GM19035 (cell line): ENCODE data around the gene KCNQ2.

ENCODE experiments used
- ATAC-seq: cut with Tn5 transposase; IDR thresholded peaks from one replicate; pipeline ENCODE4 v1.9.1; 2021; ENCODE audit not compliant: unreplicated experiment

KCNQ2 gene

GRCh38 chr20:63501818-63502670 is 29.6 kb upstream of the KCNQ2 start:
- no peak for ATAC-seq

DNA sequence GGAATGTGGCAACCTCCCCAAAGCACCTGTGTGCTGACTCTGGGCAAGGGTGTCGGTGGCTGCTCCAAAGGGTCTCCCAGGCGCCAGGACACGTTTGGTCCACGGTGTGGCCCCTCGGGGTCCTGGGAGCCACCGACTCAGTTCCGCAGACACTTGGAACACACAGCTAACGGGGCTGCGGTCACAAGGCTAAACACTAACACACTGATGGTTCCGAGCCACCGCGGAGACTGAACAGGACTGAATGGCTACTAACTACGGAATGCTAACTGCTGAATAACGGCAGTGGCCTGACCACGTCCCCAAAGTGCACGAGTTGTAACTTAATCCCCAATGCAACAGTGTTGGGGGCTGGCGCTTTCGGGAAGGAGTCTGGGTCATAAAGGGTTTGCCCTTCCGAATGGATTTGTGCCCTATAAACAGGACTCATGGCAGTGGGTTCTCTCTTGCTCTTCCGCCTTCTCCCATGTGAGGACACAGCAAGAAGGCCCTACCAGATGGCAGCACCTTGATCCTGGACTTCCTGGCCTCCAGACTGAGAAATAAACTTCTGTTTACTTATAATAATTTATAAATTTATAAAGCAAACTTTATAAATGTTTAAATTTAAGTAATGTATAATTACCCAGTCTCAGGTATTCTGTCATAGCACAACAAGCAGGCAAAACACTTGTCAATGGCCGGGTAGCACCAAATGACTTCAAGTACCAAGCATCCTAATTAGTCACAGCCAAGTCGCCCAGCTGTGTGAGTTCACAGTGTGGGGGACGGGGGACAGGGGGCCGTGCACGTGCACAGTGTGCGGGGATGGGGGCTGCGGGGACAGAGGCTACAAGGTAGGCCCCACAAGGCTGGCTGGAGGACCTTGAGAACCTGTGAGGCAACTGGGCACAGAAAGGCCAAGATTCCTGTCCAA is 28.7 kb upstream of the KCNQ2 start:
- ATAC-seq, result no peak

- ATAC-seq, result no peak
Observed at GRCh38 chr20:63500151-63500901, 27.9 kb upstream of the KCNQ2 start.

- ATAC-seq, result no peak
Observed at GRCh38 chr20:63499338-63499969, 27.0 kb upstream of the KCNQ2 start.

- no peak for ATAC-seq
Observed at GRCh38 chr20:63498960-63499337, 26.5 kb upstream of the KCNQ2 start, which contains the start of gene EEF1A2. Gene EEF1A2, minus strand, starts transcription at chr20:63499083. Its CDS starts 1,320 bp downstream, at chr20:63497763.

GRCh38 chr20:63497946-63498935 is 25.8 kb upstream of the KCNQ2 start:
- no peak for ATAC-seq

DNA sequence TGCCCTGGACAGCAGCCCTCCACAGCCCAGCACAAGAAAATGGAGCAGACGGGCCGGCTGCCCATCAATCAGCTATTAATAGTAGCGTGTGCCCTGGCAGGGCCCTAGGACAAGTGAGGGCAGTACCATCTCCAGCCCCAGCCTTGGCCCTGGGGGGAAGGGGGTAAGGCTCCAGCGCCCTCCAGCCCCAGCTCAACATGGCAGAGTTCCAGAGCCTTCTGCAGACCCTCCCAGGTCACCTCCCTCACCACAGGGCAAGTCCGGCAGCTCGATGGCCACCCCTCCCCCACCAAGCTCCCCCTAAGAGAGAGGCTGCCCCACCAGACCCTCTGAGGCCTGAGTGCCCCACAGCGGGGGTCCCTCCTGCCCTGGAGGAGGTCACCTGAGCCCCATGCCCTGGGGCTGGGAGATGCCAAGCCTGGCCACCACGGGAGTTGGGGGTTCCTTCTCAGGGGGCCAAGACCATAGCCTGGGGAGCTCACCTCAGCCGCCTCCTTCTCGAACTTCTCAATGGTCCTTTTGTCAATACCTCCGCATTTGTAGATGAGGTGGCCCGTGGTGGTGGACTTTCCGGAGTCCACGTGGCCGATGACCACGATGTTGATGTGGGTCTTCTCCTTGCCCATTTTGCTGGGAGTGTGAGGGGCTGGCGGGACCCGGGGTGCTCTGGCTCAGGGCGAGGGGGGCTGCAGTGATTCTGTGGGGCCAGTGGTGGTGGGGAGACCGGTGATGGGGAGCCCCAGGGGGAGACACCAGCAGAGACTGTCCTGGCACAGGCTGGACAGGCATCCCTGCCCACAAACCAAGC is 24.9 kb upstream of the KCNQ2 start:
- ATAC-seq, result no peak

DNA sequence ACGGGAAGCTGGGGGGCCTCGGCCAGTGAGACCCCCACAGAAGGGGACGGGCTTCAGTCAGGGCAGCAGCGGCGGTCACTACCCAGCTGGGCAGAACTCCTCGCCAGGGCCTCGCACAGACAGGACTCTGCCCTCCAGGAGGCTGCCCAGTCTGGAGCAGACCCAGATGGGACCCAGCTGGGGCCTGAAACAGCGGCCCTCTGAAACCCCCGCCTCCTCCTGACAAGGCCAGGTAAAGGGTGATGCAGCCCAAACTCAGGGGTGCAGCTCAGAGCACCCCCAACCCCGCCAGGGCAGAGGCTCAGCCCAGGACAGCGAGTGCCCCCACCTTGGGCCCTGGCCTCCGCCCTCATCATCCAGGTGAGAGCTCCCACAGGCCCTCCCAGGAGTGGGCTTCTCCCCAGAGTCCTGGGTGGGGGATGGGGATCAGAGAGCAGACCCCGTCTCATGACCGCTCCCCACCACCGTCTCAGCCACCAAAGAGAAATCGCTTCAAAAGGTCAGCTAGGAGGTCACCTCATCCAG is 24.2 kb upstream of the KCNQ2 start:
- ATAC-seq, result no peak

DNA sequence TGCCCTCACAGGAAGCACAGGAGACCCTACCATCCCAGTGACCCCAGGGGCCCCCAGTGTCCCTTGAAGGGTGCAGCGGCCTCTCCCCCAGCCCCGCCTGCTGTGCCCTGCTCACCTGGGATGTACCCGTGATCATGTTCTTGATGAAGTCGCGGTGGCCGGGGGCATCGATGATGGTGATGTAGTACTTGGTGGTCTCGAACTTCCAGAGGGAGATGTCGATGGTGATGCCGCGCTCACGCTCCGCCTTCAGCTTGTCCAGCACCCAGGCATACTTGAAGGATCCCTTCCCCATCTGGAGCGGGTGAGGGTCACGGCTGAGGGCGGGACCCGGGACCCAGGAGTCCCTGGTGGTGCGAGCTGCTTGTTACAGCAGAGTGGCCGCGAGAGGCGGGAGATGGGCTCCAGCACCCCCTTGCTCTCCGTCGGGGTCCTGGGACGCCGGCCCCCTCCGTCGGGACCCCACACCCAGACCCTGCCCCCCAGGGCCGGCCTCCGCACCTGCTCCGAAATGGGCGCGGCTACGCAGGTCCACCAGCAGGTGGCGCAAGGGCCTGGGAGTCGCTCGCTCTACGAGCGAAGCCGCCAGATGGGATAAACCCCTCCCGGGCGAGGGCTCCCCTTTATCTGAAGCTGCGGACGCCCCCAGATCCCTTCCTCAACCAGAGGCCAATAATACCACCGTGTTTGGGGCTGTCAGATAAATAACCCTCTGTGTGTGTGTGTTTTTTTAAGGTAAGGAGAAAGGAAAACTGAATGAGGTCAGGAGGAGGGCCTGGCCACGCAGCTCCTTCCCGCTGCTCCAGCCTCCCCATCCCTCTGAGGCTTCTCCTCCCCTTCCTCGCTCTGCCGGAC is 23.5 kb upstream of the KCNQ2 start:
- no peak for ATAC-seq

- ATAC-seq, result no peak
Observed at GRCh38 chr20:63495167-63495720, 22.8 kb upstream of the KCNQ2 start.

- ATAC-seq, result no peak
Observed at GRCh38 chr20:63494420-63495166, 22.1 kb upstream of the KCNQ2 start.

DNA sequence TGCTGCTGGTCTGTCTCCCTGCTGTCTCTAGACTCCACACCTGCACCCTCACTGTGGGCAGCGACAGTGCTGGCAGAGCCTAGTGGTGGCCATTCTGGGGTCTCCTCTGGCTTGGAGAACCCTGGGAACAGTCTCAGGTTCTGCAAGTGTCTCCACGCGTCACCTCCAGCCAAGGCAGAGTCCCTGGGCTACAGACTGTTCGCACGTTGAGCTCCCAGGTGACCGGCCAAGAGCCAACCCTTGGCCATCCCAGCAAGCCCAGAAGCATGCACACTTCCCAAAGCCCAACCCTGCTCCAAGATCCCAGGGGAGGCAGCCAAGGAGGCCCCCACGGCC is 21.6 kb upstream of the KCNQ2 start:
- ATAC-seq, result no peak

DNA sequence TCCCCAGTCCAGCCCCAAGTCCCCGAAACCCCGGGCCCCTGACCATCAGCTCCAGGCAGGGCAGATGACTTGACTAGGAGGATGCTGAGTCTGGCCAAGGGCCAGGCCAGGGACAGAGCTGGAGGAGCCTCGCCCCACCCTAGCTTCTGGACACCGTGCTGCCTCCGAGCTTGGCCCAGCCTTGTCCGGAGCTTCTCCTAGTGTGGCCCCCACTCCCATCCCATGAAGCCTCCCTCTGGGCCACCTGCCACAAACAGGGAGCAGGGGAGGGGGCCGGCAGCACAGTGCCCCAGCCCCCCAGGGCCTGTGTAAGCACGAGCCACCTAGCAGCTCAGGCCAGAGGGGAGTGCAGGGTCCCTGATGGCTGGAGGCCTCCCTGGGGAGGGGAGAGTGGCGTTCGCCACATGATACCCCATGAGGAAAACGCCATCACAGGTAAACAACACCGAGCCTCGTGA is 21.1 kb upstream of the KCNQ2 start:
- ATAC-seq, result no peak

DNA sequence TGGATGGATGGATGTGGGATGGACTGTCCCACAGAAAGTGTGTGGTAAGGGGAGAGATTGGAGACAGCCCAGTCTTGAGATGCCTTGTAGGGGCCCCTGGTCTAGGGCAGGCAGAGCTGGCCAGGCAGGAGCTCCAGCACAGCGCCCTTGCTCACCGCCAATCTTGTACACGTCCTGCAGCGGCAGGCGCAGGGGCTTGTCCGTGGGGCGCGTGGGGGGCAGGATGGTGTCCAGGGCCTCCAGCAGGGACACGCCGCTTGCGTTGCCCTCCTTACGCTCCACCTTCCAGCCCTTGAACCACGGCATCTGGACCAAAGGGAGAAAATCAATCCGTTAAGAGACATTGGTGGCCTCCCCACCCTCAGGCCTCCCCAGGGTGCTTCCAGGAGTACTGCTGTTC is 20.5 kb upstream of the KCNQ2 start:
- no peak for ATAC-seq

DNA sequence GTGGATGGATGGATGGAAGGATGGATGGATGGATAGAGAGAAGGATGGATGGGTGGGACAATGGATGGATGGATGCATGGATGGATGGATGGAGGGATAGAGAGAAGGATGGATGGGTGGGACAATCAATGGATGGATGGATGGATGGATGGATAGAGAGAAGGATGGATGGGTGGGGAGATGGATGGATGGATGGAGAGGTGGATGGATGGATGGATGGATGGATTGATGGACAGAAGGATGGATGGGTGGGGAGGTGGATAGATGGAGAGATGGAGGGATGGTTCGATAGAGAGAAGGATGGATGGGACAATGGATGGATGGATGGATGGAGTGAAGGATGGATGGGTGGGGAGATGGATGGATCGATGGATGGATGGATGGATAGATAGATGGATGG is 20.1 kb upstream of the KCNQ2 start:
- ATAC-seq, result no peak

GRCh38 chr20:63491635-63492230 is 19.3 kb upstream of the KCNQ2 start:
- ATAC-seq, result no peak
